Heart right ventricle (tissue), 16 donors: ENCODE results near the gene SCN4A. TPM values are rescaled to one million over a fixed set of nuclear protein-coding genes. Genes with fewer than 3 reads are reported as not detected.

Experiments
- ATAC-seq, 8 donors: fragments of 200-7000 bp; cut with Tn5 transposase; one replicate each; pipeline ENCODE4 v1.9.1; 2020; ENCODE audit warnings: mild to moderate bottlenecking in 8 of 8, moderate library complexity in 8 of 8, moderate number of reproducible peaks in 1 of 8
- DNase-seq, 2 donors: peaks; one replicate each; pipeline ENCODE4 v3.0.0-alpha.2; 2020
- H3K27ac ChIP-seq, 10 donors: fragments of 200-600 bp; sonication (generic) in 2 of 10; one replicate each; pipeline versions ENCODE4 v1.5.0 to v1.8.0; 2020 to 2022; ENCODE audit warnings: mild to moderate bottlenecking in 3 of 10
- H3K27me3 ChIP-seq, 7 donors: fragments of 200-600 bp; one replicate each; pipeline ENCODE4 v1.8.0; 2021 to 2022; ENCODE audit warnings: mild to moderate bottlenecking in 2 of 7
- H3K36me3 ChIP-seq, 9 donors: fragments of 200-600 bp; sonication (generic) in 1 of 9; one replicate each; pipeline versions ENCODE4 v1.5.0 to v1.8.0; 2020 to 2022; ENCODE audit warnings: mild to moderate bottlenecking in 2 of 9
- H3K4me1 ChIP-seq, 9 donors: fragments of 200-600 bp; sonication (generic) in 1 of 9; one replicate each; pipeline versions ENCODE4 v1.5.0 to v1.8.0; 2020 to 2022; ENCODE audit warnings: mild to moderate bottlenecking in 4 of 9
- H3K4me3 ChIP-seq, 10 donors: fragments of 200-600 bp; sonication (generic) in 2 of 10; one replicate each; pipeline versions ENCODE4 v1.5.0 to v1.8.0; 2020 to 2022; ENCODE audit warnings: mild to moderate bottlenecking in 7 of 10, moderate library complexity in 2 of 10
- H3K9me3 ChIP-seq, 11 donors: fragments of 200-600 bp in 10 of 11; sonication (generic) in 2 of 11; one replicate each; pipeline versions ENCODE4 v1.5.0 to v1.8.0; 2013 to 2022; ENCODE audit warnings: mild to moderate bottlenecking in 2 of 11, control low read depth in 1 of 11, moderate library complexity in 1 of 11
- WGBS, 2 donors: extraction: QIAGEN DNeasy Blood & Tissue Kit; methylation state at CpG; one replicate each; pipeline ENCODE4 v1.1.7; 2013; ENCODE audit warnings: inconsistent platforms in 1 of 2; 5-methylcytosine and 5-hydroxymethylcytosine counted together
- intact Hi-C, 10 donors: fragments of 100-400 bp; cut with DNase I; formaldehyde crosslinking; loops; one replicate each; pipeline versions ENCODE4 v1.11.1 to v1.14.2; 2022
- polyA plus RNA-seq, 2 donors: library from polyadenylated mRNA; stranded (reverse); fragments of 200-250 nt; gene quantifications; one replicate each; pipeline ENCODE4 v1.2.3, GENCODE V29; 2013
- total RNA-seq, 10 donors: library from RNA; stranded (reverse); fragmentation: NEBNext Ultra II Directional in 3 of 10; extraction: Animal tissue kit (Norgen Biotek cat#: 25700) in 3 of 10; gene quantifications; one replicate each; pipeline versions ENCODE4 v1.2.1 to v1.2.4, GENCODE V29; 2021 to 2023
- TF ChIP-seq, protein P1 (sequence below), 9 donors: fragments of 200-600 bp; sonication (generic) in 2 of 9; IDR thresholded peaks; one replicate each; pipeline versions ENCODE4 v1.5.0 to v1.8.0; 2021 to 2022; ENCODE audit warnings: antibody characterized with exemption in 9 of 9, mild to moderate bottlenecking in 5 of 9, moderate library complexity in 1 of 9
- donor health status: Arrhythmogenic right ventricular cardiomyopathy.
- donor health status: ischemic (EF 13 %, LVEDD 7.1; RV severe dilation, severe dysfunction).
- donor health status: healthy with polysubstance abuse.
- donor health status: DM: no; HTN: yes; CAD: no.
- donor health status: DM: no; HTN: no; CAD: no.
- donor health status: ischemic (EF 25% LVEDD 6.9; RV normal size, moderate dysfunction).
- donor health status: ischemic (EF 25% LVEDD 5.7; RV mildly dilated, moderate dysfunction).
- donor health status: healthy.
- donor health status: DM: yes; HTN: yes; CAD: no.
- donor health status: Ischemic cardiomyopathy.
- donor health status: ischemic (EF 35%, LVEDD 5.7; RV mildly dilated, moderate dysfunction).
- donor health status: nonischemic (EF 11% LVEDD 7.7; RV severe dilation, severe dysfunction).
- donor health status: DM: yes; HTN: yes; CAD: no.
- donor health status: PGD.
- donor health status: ischemic (EF 29% LVEDD 5.4; RV normal size, mild dysfunction).
- donor health status: nonischemic (EF 23%, LVEDD 6.1; RV moderate dilation, normal function).

The SCN4A gene
- total and polyA plus RNA-seq, 12 donors, result 0.19 to 2.9 (median 0.53) TPM

DNA sequence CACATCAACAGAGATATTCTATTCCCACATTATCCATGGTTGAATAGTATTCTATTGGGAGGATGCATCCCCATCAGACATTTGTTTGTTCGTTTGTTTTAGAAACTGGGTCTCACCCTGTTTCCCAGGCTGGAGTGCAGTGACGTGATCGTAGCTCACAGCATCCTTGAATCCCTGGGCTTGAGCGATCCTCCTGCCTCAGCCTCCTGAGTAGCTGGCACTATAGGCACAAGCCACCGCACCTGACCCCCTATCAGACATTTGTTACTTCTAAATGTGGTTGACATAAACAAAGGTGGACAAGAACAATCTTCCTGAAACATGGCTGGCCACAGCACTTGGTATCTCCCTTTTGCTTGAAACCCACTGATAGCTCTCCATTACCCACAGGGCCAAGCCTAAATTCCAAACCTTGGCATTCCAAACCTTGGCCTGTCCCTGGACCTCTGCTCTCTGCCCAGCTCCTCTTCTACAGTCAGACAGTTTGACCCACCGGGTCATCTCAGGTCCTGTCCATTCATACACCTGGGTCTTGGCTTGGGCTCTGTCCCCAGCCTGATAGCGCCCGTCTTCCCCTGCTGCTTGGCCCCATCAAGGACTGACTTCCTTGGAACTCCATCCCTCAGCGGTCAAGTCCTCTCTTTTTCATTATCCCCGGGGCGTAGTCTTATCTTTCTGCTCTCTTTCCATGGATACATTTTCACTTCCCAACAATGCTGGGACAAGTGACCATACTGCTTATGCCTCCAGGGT is 23.9 kb upstream of the SCN4A start:
- H3K27me3 ChIP-seq, result peaks cover 5 to 45% (median 29%) of the 10 kb centered on the region in 7 donors
- WGBS, 2 donors, result 92 to 95% methylated on average over 11 of the region's 11 CpGs

DNA sequence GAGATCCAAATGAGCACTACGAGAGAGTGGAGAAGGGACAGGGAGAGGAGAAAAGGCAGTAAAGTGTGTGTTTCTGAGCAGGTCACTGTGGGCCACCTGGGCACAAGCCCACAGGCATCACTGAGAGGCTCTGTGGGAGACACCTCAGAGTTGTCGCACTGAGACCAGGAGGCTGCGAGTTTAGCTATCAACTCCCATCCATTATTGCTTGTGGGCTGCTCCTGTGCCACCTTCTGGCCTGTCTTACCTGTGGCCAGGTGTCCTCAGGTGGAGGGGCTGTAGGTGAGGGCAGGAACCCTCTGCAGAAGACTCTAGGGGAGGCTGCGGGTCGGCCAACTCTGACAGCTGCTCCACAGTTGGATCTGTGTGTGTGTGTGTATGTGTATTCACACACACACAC is 22.9 kb upstream of the SCN4A start:
- no peaks in the 10 kb centered on the region for H3K36me3 ChIP-seq
- no peak overlapping the region for H3K4me3 ChIP-seq
- H3K27me3 ChIP-seq, result peaks cover 5 to 50% (median 32%) of the 10 kb centered on the region in 7 donors
- H3K27ac ChIP-seq, result no peak overlapping the region
- 87 to 89% methylated on average over 5 of the region's 5 CpGs for WGBS, 2 donors
- DNase-seq (no peak), ATAC-seq (no peak)
- no peaks in the 10 kb centered on the region for H3K9me3 ChIP-seq
- intact Hi-C loops, result no loop called here
- H3K4me1 ChIP-seq, result peaks cover 5 to 41% (median 27%) of the 10 kb centered on the region in 9 donors
- TF ChIP-seq, protein P1, sequence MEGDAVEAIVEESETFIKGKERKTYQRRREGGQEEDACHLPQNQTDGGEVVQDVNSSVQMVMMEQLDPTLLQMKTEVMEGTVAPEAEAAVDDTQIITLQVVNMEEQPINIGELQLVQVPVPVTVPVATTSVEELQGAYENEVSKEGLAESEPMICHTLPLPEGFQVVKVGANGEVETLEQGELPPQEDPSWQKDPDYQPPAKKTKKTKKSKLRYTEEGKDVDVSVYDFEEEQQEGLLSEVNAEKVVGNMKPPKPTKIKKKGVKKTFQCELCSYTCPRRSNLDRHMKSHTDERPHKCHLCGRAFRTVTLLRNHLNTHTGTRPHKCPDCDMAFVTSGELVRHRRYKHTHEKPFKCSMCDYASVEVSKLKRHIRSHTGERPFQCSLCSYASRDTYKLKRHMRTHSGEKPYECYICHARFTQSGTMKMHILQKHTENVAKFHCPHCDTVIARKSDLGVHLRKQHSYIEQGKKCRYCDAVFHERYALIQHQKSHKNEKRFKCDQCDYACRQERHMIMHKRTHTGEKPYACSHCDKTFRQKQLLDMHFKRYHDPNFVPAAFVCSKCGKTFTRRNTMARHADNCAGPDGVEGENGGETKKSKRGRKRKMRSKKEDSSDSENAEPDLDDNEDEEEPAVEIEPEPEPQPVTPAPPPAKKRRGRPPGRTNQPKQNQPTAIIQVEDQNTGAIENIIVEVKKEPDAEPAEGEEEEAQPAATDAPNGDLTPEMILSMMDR (IDR thresholded peaks at IDR 0.05), result no peak

More for the DNA sequence above, 23.9 kb upstream of the SCN4A start:
- intact Hi-C loops, result no loop called here
- DNase-seq (no peak), ATAC-seq (no peak)
- Histone ChIP-seq H3K27ac (peak overlapping the region in 5 of 10 donors; percentile 6 to 81 (median 70)), H3K4me1 (peaks cover 4 to 49% (median 32%) of the 10 kb centered on the region in 9 donors), H3K36me3 (no peaks in the 10 kb centered on the region), H3K9me3 (no peaks in the 10 kb centered on the region), H3K4me3 (no peak overlapping the region)
- TF ChIP-seq, protein P1 (IDR thresholded peaks at IDR 0.05), result no peak

DNA sequence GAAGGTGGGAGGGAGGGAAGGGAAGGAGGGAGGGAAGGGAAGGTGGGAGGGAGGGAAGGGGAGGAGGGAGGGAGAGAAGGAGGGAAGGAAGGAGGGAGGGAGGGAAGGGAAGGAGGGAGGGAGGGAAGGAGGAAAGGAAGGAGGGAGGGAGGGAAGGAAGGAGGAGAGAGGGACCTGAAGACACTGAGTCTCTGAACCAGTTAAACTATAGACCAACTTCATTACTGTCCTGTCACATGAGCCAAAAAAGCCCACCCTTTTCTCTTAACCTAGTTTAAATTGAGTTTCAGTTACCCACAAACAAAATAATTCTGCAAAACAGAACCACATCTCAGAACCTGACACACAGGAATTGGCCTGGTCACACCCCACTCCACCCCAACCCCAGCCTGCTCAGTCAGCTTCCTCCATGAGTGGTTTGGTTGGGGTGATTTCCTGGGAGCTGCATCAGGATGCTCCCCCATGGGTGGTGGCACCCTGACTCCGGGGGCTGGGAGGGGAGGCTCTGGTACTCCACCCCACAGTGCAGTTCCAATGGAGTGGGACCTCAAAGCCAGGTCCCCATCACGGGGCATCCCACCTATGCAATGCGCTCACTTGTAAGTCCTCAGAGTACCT is 20.8 kb upstream of the SCN4A start:
- TF ChIP-seq, protein P1 (IDR thresholded peaks at IDR 0.05), result no peak
- H3K27me3 ChIP-seq, result peaks cover 0 to 43% (median 19%) of the 10 kb centered on the region in 7 donors
- intact Hi-C loops, result loop anchor here in 2 of 10 donors (5.0 kb wide), 1 partner anchor 76 kb away; the partner anchor contains the start of gene GH1 (in 2 of the 2)
- H3K9me3 ChIP-seq, result no peaks in the 10 kb centered on the region
- ATAC-seq (no peak), DNase-seq (no peak)
- H3K27ac ChIP-seq, result no peak overlapping the region
- 77 to 79% methylated on average over 3 of the region's 3 CpGs for WGBS, 2 donors
- H3K4me1 ChIP-seq, result peaks cover 10 to 47% (median 24%) of the 10 kb centered on the region in 9 donors
- no peak overlapping the region for H3K4me3 ChIP-seq
- H3K36me3 ChIP-seq, result no peaks in the 10 kb centered on the region

DNA sequence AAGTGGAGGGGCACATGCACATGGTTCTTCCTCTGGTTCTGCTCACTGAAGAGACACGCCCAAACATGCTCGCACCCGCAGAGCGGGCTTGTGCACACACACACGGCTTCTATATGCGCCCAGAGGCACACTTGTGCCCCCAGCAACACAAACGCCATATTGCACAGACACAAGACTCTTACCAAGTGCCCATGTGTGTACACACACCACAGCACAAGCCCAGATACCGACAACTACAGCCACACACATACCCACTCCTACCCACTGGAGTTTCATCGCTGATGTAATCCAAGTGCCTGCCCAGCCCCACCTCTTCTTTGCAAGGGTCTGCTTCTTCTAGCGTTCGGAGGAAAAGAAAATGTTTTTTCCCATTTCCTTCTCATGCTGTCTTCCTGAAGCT is 18.9 kb upstream of the SCN4A start:
- H3K4me3 ChIP-seq, result no peak overlapping the region
- WGBS, 2 donors, result 82 to 83% methylated on average over 11 of the region's 11 CpGs
- intact Hi-C loops, result loop anchor here in 3 of 10 donors (2.0 to 5.0 kb wide), 2 partner anchors 73 to 74 kb away; partner anchors contain the start of gene GH1 (in 3 of the 3)
- peaks cover 0 to 30% (median 11%) of the 10 kb centered on the region in 7 donors for H3K27me3 ChIP-seq
- no peaks in the 10 kb centered on the region for H3K36me3 ChIP-seq
- no peak for DNase-seq
- ATAC-seq, result no peak
- no peak overlapping the region for H3K27ac ChIP-seq
- TF ChIP-seq, protein P1 (IDR thresholded peaks at IDR 0.05), result no peak
- no peaks in the 10 kb centered on the region for H3K9me3 ChIP-seq
- peaks cover 11 to 48% (median 23%) of the 10 kb centered on the region in 9 donors for H3K4me1 ChIP-seq
